OCI-LY7 (cell line): Measurements from ENCODE around the gene SLC48A1.

Experiments
- CTCF ChIP-seq: fragments of 200-600 bp; sonication (generic); conservative IDR thresholded peaks from 2 replicates; pipeline ENCODE4 v1.5.1; 2014; ENCODE audit warnings: mild to moderate bottlenecking, antibody characterized with exemption, low read length, moderate library complexity, mixed read lengths
- EZH2phosphoT487 ChIP-seq: fragments of 200-600 bp; sonication (generic); IDR thresholded peaks from 2 replicates; pipeline ENCODE4 v1.6.1; 2018; ENCODE audit warnings: low read depth, borderline replicate concordance, mild to moderate bottlenecking, mixed run types, antibody characterized with exemption, low read length, moderate library complexity, mixed read lengths

GRCh38 chr12:47737936-47738594, 35.0 kb upstream of the SLC48A1 start:
- TF ChIP-seq CTCF (no peak), EZH2phosphoT487 (no peak)
